IPS DF 6.9 (cell line): ENCODE data around the gene CPLX1.

ENCODE experiments used
- DNase-seq: peaks from one replicate; pipeline ENCODE4 v3.0.0-alpha.2; 2013; ENCODE audit warnings: low read depth, low spot score
- H3K27ac ChIP-seq: one replicate; pipeline ENCODE4 v1.5.1; 2013; ENCODE audit warnings: low read length, control low read depth
- H3K27me3 ChIP-seq: 2 replicates; pipeline ENCODE4 v1.6.1; 2013; ENCODE audit warnings: mild to moderate bottlenecking, low read length; ENCODE audit not compliant: control insufficient read depth, insufficient read depth
- H3K36me3 ChIP-seq: 2 replicates; pipeline ENCODE4 v1.6.1; 2013; ENCODE audit warnings: low read length; ENCODE audit not compliant: control insufficient read depth, insufficient read depth
- H3K4me1 ChIP-seq: 2 replicates; pipeline ENCODE4 v1.6.1; 2013; ENCODE audit warnings: low read length; ENCODE audit not compliant: control insufficient read depth, insufficient read depth
- H3K4me3 ChIP-seq: 2 replicates; pipeline ENCODE4 v1.5.1; 2013; ENCODE audit warnings: mild to moderate bottlenecking, low read length
- H3K9me3 ChIP-seq: 2 replicates; pipeline ENCODE4 v1.6.1; 2013; ENCODE audit warnings: low read length, inconsistent platforms; ENCODE audit not compliant: control insufficient read depth, insufficient read depth
- WGBS: extraction: QIAGEN DNeasy Blood & Tissue Kit; methylation state at CpG from one replicate; pipeline ENCODE4 v1.1.7; 2013; ENCODE audit warnings: mixed read lengths, missing lambda C conversion rate; ENCODE audit not compliant: insufficient read length, insufficient coverage; 5-methylcytosine and 5-hydroxymethylcytosine counted together

CPLX1 gene

DNA sequence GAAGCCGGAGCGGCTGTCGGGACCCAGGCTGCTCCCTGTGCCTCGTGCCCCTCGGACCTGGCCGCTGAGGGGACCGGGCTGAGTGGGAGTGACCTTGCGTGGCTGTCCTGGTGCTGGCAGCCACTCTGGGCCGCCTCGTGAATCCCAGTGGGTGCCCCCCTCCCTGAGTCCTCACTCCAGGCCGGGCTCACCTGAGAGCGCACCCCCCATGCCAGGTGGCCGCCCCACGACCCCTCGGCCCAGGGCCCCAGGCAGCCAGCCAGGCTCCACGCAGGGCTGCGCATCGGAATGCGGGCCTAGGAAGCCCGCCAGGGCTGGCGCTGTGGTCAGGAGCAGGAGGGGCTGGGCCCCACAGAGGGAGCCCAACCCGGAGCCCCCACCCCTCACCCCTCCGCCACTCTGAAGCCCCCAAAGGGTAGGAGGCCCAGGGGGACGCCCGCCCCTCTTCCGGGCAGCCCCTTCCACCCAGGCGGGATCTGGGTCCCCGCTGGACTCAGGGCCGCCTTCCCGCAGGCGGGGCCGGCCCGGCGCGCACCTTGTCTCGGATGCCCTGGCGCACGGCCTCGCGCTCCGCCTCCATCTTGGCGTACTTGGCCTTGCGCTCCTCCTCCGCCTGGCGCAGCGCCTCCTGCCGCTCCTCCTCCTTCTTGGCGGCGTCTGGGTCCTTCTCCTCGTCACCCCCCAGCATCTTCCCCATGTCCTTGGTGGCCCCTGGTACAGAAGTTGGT is 33.9 kb downstream of the CPLX1 start:
- no peak overlapping the region for H3K27ac ChIP-seq
- H3K4me3 ChIP-seq: no peak overlapping the region
- no peaks in the 10 kb centered on the region; the same call in 1 of the 2 replicates for H3K36me3 ChIP-seq
- DNase-seq: no peak
- H3K27me3 ChIP-seq: peaks cover 12% of the 10 kb centered on the region; the same call in 1 of the 2 replicates
- no CpG with 5 or more reads among the region's 50 CpGs for WGBS
- H3K4me1 ChIP-seq: peaks cover 11% of the 10 kb centered on the region
- H3K9me3 ChIP-seq: no peaks in the 10 kb centered on the region

DNA sequence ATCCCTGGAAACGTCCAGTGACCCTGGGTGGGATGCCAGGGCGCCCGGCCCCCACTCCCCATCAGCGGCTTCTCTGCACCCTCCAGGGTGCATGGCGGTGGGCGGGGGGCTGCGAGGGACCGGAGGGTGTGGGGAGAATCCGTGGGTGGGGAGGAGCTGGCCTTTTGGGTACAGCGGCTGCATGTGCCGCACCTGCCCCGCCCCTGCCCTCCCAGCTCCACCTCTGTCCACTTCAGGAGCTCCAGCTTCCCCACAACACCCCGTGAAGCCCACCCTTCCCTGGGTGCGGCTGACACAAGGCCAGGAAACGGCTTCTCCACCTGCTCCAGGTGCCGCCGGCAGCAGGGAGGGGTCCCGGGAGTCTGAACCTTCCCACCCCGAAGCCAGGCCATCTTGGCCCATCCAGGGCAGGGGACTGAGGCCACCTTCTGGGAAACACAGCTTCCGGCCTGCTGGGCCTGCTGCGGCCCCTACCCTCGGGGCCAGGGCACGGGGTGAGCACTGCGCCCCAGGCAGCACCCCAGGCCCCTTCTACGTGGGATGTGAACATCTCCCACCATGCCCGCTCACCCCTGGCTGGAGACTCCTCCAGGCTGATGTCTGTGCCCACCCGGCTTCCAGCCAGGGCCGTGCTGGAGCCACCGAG is 34.6 kb downstream of the CPLX1 start:
- no CpG with 5 or more reads among the region's 29 CpGs for WGBS
- no peak overlapping the region for H3K27ac ChIP-seq
- H3K9me3 ChIP-seq: no peaks in the 10 kb centered on the region
- DNase-seq: no peak
- H3K27me3 ChIP-seq: peaks cover 13% of the 10 kb centered on the region; the same call in 1 of the 2 replicates
- H3K4me3 ChIP-seq: no peak overlapping the region
- peaks cover 13% of the 10 kb centered on the region for H3K4me1 ChIP-seq
- H3K36me3 ChIP-seq: no peaks in the 10 kb centered on the region; the same call in 1 of the 2 replicates

DNA sequence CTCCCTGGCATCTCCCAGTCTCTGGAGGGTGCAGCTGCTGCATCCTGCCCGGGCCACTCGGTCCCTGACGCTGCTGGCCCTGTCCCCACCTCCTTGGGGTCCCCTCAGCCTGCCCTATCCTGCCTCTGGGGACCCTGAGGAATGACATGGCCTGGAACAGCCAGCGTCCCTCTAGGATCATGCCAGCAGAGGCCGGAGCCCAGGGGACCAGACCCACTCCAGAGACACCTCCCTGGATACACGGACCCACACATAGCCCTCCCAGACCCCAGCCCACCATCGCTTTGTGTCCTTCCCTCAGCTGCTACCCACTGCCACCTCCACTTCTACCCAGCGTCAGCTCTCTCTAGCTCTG is 35.5 kb downstream of the CPLX1 start:
- H3K9me3 ChIP-seq: no peaks in the 10 kb centered on the region
- WGBS: no CpG with 5 or more reads among the region's 8 CpGs
- no peaks in the 10 kb centered on the region; the same call in 1 of the 2 replicates for H3K36me3 ChIP-seq
- no peak overlapping the region for H3K4me3 ChIP-seq
- peaks cover 14% of the 10 kb centered on the region for H3K4me1 ChIP-seq
- no peak for DNase-seq
- no peak overlapping the region for H3K27ac ChIP-seq
- peaks cover 14% of the 10 kb centered on the region; the same call in 1 of the 2 replicates for H3K27me3 ChIP-seq

- no peaks in the 10 kb centered on the region; the same call in 1 of the 2 replicates for H3K36me3 ChIP-seq
- H3K9me3 ChIP-seq: no peaks in the 10 kb centered on the region
- no peak overlapping the region for H3K27ac ChIP-seq
- DNase-seq: no peak
- H3K4me3 ChIP-seq: no peak overlapping the region
- peaks cover 15% of the 10 kb centered on the region for H3K4me1 ChIP-seq
- H3K27me3 ChIP-seq: peaks cover 14% of the 10 kb centered on the region; the same call in 1 of the 2 replicates
- WGBS: no CpG with 5 or more reads among the region's 27 CpGs
Observed at GRCh38 chr4:789571-790465, 36.1 kb downstream of the CPLX1 start.

DNA sequence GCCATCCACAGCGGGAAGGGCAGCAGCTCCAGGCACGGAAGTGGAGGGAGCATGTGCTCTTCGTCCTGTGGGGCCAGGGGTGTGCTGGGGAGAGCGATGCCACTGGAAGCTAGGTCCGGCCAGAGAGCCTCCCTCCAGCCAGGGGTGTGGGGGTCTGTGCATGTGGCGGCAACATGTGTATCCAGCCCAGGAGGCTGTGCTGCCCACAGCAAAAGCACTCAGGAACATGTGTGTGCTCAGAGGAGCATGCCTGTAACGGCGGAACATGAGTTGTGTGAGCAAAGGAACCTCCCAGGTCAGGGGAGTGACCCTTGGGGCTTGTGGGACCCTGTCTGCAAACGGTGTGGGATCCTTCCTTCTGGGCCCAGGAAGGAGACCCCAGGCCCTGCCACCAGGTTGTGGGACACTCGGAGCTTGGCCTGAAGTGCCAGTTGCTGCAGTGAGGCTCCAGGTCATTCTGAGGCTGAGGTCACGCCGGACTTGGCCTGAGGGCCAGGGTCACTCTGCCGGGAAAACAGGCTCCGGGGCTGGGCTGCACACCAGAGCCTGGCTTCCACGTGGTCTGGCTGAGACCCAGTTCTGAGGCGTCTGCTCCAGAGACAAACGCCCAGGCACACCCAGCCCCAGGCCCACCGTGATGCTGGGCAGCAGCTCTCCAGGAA is 37.2 kb downstream of the CPLX1 start:
- Histone ChIP-seq H3K4me1 (peaks cover 14% of the 10 kb centered on the region), H3K4me3 (no peak overlapping the region), H3K27ac (no peak overlapping the region), H3K27me3 (peaks cover 11% of the 10 kb centered on the region; the same call in 1 of the 2 replicates), H3K36me3 (no peaks in the 10 kb centered on the region; the same call in 1 of the 2 replicates), H3K9me3 (no peaks in the 10 kb centered on the region)
- no CpG with 5 or more reads among the region's 18 CpGs for WGBS
- DNase-seq: no peak

- no CpG with 5 or more reads among the region's 19 CpGs for WGBS
- peaks cover 11% of the 10 kb centered on the region; the same call in 1 of the 2 replicates for H3K27me3 ChIP-seq
- no peak for DNase-seq
- no peaks in the 10 kb centered on the region; the same call in 1 of the 2 replicates for H3K36me3 ChIP-seq
- no peak overlapping the region for H3K4me3 ChIP-seq
- no peak overlapping the region for H3K27ac ChIP-seq
- no peaks in the 10 kb centered on the region for H3K9me3 ChIP-seq
- peaks cover 13% of the 10 kb centered on the region for H3K4me1 ChIP-seq
Observed at GRCh38 chr4:788006-788635, 37.8 kb downstream of the CPLX1 start.

DNA sequence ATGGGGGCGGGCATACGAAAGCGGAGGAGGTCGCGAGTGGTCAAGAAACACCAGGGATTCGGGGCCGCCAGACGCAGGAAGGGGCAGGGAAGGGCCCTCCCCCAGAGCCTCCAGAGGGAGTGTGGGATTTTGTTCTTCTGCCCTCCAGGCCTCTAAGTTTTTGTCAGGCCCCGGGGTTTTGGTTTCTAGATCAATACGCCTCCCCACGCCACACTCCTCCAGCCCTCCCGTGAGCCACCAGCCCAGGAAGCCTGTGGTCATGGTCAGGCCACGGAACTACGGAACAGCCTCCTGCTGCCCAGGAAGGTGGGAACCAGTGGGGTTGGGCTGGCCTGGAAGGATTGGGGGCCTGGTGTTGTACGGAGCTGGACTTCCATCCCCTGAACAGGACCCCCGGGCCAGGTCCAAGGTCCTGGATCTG is 38.4 kb downstream of the CPLX1 start:
- Histone ChIP-seq H3K4me3 (no peak overlapping the region), H3K9me3 (no peaks in the 10 kb centered on the region), H3K27me3 (peaks cover 11% of the 10 kb centered on the region; the same call in 1 of the 2 replicates), H3K4me1 (peaks cover 8% of the 10 kb centered on the region; the same call in 1 of the 2 replicates), H3K36me3 (no peaks in the 10 kb centered on the region; the same call in 1 of the 2 replicates), H3K27ac (no peak overlapping the region)
- WGBS: no CpG with 5 or more reads among the region's 16 CpGs
- no peak for DNase-seq

- Histone ChIP-seq H3K4me3 (no peak overlapping the region), H3K36me3 (no peaks in the 10 kb centered on the region; the same call in 1 of the 2 replicates), H3K27ac (no peak overlapping the region), H3K9me3 (no peaks in the 10 kb centered on the region), H3K27me3 (peaks cover 11% of the 10 kb centered on the region; the same call in 1 of the 2 replicates), H3K4me1 (peaks cover 8% of the 10 kb centered on the region; the same call in 1 of the 2 replicates)
- DNase-seq: no peak
- no CpG with 5 or more reads among the region's 16 CpGs for WGBS
Observed at GRCh38 chr4:786861-787300, 39.0 kb downstream of the CPLX1 start.

DNA sequence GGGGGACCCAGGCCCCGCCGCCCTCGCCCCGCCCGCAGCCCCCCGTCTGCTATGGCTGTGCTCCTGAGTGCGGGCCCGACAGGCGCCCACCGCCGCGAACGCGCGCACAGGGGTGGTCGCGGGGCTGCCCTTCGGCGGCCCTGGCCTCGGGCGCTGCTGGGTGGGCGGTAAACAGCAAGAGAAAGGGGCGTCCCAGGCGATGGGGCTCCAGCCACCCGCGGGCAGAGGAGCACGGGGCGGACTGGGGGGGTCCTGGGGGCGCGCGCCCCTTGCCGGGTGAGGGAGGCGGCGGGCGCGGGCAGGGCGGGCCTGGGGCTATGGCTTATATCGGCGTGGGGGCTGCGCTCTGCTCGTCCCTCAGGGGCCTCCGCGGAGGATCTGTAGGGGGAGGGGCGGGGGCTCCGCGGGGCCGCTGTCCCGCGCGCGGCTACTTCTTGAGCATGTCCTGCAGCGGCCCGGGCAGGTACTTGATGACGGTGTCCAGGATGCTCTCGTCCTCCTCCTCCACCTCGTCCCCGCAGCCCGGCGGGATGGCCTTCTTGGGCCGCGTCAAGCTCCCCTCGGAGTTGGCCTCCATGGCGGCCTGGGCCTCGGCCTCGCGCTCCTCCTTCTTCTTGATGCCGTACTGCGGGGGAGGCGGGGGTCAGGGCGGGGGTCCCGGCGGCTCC is 39.7 kb downstream of the CPLX1 start:
- WGBS: no CpG with 5 or more reads among the region's 72 CpGs
- Histone ChIP-seq H3K27ac (no peak overlapping the region), H3K4me1 (peaks cover 6% of the 10 kb centered on the region; the same call in 1 of the 2 replicates), H3K9me3 (no peaks in the 10 kb centered on the region), H3K36me3 (no peaks in the 10 kb centered on the region), H3K27me3 (peaks cover 11% of the 10 kb centered on the region; the same call in 1 of the 2 replicates), H3K4me3 (no peak overlapping the region; the same call in 1 of the 2 replicates)
- DNase-seq: no peak
